Esophagus squamous epithelium (tissue), 4 donors: ENCODE results near the gene ULK4.

Experiments used
- POLR2A ChIP-seq, 4 donors: fragments of 450-650 bp; IDR thresholded peaks; one replicate each; pipeline ENCODE4 v1.6.1; 2017; ENCODE audit warnings: antibody characterized with exemption in 4 of 4, mild to moderate bottlenecking in 4 of 4, moderate library complexity in 3 of 4
- TF ChIP-seq, protein P1 (sequence below), 6 experiments: fragments of 450-650 bp in 4 of 6; fragments of 200-600 bp in 2 of 6; sonication (generic) in 2 of 6; IDR thresholded peaks; one replicate each; pipeline ENCODE4 v1.5.1; 2016 to 2019; ENCODE audit warnings: antibody characterized with exemption in 6 of 6, mild to moderate bottlenecking in 4 of 6, moderate library complexity in 4 of 6

DNA sequence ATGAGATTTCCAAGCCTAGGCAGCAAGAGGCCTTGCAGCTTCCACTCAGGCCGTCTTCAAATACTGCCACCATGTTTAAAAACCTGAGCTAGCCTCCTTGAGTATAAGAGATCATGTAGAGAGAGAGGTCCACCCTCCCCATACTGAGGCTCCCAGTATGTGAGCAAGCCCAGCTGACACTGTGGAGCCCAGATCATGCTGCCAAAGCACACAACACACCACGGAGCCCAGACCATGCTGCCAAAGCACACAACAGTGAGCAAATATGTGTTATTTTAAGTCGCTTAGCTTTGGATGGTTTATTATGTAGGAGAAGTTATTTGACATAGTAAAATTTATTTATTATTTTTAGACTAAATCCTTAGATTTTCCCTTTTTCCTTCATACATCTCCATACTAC, 428.9 kb downstream of the ULK4 start:
- TF ChIP-seq, protein P1, sequence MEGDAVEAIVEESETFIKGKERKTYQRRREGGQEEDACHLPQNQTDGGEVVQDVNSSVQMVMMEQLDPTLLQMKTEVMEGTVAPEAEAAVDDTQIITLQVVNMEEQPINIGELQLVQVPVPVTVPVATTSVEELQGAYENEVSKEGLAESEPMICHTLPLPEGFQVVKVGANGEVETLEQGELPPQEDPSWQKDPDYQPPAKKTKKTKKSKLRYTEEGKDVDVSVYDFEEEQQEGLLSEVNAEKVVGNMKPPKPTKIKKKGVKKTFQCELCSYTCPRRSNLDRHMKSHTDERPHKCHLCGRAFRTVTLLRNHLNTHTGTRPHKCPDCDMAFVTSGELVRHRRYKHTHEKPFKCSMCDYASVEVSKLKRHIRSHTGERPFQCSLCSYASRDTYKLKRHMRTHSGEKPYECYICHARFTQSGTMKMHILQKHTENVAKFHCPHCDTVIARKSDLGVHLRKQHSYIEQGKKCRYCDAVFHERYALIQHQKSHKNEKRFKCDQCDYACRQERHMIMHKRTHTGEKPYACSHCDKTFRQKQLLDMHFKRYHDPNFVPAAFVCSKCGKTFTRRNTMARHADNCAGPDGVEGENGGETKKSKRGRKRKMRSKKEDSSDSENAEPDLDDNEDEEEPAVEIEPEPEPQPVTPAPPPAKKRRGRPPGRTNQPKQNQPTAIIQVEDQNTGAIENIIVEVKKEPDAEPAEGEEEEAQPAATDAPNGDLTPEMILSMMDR (IDR thresholded peaks at IDR 0.05) = no peak
- no peak for TF ChIP-seq POLR2A (IDR thresholded peaks at IDR 0.05)
